ENCODE results near the gene SMAD7. TPM values are rescaled to one million over a fixed set of nuclear protein-coding genes. Genes with fewer than 3 reads are reported as not detected.

Gene SMAD7
- total RNA-seq, 1 donor from 2014 or later: 18.7 TPM

- no peak for DNase-seq
These were observed 56.9 kb downstream of the SMAD7 start for GRCh38 chr18:48893608-48894600.

DNA sequence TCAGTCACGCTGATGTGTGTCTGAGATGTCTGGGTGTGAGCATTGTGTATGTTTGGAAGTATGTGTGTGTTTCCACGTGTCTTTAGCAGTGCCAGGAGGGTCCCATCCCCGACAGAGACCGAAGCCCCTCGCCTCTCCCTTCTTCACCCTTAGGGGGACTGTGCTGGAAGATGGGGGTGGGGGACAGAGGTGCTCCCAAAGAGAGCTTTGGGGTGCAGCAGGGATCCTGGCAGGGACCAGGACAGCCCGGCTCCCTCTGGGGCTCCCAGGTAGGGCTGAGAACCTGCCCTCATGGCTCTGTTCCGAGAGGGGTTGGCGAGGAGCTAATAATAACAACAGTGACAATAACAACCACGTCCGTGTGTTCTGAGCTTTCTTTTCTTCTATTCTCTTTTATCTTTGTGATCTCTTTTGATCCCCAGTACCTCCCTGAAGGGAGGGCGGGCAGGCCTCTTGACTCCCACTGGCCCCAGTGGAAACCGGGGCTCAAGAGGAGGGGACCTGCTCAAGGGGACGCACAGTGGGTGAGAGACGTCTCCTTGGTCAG lies 57.6 kb downstream of the SMAD7 start:
- DNase-seq: no peak

DNA sequence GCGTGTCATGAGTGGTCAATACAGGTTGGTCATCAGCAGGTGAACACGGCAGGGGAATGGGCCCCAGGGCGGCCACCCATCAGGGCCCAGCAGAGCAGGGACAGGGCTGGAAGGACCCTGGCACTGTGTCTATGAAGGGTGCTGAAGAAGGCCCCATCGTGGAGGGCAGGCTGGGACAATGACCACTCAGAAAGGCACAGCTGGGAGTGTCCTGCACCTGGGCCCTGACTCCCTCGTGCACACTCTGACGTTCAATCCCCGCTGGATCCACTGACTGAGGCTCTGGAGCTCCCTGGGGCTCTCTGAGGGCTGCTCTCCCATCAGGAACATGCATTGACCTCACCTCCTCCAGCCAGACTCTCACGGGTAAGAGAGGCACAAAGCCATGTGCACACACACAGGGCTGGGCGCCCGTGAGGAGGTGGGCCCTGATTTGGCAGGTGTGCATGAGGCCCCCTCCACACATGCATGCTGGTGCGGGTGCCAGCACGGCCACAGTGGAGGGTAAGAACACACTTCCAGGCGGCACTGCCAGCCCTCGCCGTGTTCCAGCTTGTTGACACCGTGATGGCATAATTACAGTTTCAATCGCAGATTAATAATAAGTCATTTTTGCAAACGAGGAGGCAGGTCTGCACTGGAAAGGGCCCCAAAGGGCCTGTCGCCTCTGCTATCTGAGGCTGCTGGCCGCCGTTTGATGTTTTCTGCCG lies 58.5 kb downstream of the SMAD7 start:
- DNase-seq: no peak

GRCh38 chr18:48891721-48892120 lies 59.0 kb downstream of the SMAD7 start:
- DNase-seq: no peak

DNA sequence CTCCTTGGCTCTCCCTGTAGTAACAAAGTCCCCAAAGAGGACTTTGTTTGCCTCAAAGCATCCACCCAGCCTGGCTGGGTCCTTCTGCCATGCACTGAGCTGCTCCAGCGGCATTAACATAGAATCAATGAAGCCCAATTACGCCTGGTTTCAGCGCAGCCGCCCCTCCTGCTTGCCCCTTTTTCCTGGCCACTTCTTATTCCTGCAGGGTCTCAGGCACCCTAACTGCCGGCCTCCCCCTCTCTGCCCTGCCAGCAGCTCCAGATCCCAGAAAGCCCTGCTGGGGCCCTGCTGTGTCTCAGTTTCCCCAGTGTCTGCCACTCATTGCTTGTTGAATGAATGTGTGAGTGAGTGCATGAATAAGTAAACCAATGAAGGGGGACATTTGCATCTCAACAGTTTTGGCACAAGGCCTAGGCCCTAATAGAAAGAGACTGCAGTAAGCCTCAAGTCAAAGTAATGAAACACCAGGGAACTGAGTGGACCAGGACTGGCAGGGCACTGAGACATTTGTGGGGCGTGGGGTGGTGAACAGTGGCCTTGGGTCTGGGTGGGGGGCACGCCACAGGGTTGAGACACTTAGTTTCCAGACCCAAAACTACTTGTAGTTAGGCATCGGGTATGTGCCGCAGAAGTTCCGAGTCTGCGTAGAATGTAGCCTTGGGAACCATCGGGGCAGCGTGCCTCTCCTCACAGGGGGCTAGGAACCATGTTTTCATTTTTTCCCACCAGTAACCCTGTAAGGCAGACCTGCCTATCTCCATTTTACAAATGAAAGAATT lies 60.6 kb downstream of the SMAD7 start:
- DNase-seq: no peak

DNA sequence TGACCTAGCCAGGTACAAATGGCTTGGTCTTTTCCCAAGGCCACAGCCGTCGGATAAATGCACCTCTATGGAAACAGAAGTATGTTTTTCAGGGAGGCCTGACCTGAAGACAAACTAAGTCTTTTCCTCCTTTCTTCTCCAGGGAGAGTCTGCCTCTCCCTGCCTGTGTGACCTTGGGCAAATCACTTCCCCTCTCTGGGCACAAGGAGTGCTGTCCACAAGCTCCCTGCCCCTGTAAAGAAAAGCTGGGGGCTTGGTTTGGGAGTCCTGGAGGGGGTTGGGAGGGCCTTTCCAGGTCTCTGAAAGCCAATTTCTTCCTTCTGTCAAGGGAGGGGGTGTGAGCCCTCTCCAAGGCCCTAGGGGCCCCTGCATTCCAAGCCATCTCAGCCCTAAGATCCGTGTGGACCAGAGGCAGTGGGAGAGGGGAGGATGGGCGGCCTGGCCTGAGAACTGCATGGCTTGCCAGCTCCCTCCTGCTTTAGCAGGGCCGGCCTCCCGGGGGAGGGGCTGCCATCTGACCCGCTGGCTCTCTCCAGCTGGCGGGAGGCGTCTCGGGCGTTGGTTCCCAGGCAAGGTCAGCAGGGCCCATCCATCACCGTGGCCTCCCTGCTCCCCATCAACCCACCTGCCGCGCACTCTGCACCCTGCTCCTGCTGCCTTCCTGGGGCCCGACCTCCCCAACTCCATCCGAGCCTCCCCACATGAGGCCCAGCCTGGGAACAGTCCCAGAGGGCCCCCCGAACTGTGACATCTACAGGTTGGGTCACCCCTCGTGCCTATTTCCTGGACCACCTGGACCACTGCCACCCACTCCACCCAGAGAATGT lies 61.4 kb downstream of the SMAD7 start:
- DNase-seq: no peak

DNA sequence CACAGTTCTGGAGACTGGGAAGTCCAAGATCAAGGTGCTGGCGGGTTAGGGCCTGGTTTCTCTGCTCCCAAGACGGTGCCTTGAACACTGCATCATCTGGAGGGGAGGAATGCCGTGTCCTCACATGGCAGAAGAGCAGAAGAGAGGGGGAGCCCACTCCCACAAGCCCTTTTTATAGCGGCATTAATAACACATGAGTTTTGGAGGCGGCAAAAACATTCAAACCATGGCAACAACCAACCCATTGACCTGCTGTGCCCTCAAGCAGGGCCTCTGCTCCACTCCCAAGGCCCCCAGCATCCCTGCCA lies 62.0 kb downstream of the SMAD7 start:
- no peak for DNase-seq

DNA sequence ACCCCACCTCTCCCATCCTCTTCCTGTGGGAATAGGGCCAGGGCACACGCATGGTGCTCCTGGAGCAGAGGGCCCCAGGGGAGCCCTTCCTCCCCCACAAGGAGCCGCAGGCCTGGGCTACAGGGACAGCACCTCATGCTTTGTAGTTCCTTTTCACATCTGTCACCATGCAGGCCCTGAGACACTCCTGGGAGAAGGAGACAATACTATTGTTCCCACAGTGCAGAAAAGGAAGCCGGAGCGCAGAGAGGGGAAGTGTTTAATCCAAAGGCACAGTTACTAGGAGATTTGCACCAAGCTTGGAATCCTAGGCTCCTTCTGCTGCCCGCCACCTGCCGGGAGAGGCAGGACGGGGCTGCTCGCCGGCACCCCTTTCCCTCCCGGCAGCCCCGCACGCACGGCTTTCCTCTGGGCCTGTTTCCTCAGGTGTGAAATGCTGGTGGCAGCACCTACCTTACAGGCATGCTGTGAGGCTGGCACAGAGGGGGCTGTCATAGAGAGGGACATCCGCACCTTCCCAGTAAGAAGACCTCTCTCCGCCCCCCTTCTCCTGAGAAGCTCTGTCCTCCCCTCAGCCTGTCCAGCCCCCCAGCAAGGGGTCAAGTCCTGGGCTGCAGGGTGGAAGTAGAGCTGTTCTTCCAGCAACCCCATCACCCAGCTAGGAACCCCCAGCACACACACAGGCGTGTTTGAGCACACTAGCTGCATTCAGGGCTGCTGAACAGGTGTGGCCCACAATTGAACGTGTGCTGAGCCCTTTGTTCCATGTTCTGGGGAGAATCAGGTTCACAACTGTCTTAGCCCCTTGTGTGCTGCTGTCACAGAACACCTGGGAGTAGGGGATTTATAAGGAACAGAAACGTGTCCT lies 62.6 kb downstream of the SMAD7 start:
- DNase-seq: no peak

GRCh38 chr18:48887294-48887904 lies 63.4 kb downstream of the SMAD7 start:
- no peak for DNase-seq

GRCh38 chr18:48886520-48887293 lies 64.1 kb downstream of the SMAD7 start:
- no peak for DNase-seq

GRCh38 chr18:48885924-48886400 lies 64.8 kb downstream of the SMAD7 start:
- DNase-seq: no peak

DNA sequence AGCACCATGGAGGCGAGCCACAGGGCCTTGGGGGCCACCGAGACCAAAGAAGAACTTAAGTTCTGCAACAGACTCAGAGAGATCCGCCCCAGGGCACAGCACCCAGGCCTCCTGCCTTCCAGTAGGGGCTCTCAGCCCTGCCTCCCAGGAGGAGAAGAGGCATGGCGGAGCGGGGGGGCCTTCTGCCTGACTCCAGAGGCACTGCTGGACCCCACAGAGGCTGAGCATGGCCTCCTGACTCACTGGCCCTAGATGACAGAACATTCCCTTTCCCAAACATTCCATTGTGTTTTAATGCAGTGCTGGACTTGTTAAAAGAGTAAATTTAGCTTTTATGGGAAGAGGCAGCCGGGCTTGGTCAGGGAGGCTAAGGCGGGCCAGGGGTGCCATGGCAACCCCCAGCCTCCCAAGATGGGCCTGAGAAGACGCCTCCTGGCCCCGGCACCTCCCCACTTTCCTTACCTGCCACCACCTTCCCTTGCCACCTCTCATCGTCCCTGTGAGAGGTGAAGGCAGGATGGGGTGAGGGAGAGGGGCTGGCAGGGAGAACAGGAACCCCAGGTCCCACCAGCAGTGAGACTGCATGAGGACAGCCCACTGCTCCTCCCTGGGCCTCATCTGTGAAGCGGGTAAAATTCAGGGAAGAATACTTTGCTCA lies 65.4 kb downstream of the SMAD7 start:
- no peak for DNase-seq

GRCh38 chr18:48884771-48885170 lies 66.0 kb downstream of the SMAD7 start:
- DNase-seq: no peak

- DNase-seq: no peak
These were observed 66.5 kb downstream of the SMAD7 start for GRCh38 chr18:48884306-48884705.

DNA sequence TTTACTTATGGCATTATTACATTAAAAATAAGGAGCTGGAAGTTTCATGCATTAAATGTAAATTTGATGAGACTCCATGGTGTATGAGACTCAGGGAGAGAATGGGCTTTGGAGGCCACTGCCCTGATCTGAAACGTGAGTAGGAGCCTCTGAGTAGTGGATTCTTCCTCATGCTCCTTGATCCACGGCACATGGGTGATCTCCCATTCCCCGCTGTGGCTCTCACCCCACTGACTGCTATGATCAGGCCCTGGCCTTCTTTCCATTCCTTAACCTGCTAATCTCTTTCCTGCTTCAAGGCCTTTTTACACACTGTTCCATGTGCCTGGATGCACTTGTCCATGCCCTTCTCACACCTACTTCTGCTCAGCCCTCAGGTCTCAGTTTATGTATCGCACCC lies 68.4 kb downstream of the SMAD7 start:
- no peak for DNase-seq

DNA sequence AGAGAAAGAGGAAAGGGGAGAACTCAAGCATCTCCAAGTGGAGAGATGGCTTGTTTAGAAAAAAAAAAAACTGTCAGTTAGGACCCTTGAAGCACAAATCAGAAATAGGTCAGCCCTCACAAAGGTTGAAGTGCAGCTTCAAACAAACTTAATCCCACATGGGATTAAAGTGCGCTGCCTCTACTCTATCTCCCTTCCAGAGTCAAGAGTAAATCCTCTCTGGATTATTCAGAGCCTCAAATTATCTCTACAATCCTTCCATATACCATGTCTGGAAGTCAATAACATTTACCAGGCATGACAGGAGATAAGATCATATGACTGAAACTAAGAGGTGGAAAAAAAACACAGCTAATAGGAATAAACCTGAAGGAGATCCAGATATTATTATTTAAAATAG lies 69.8 kb downstream of the SMAD7 start:
- DNase-seq: no peak

GRCh38 chr18:48879008-48879431 lies 71.7 kb downstream of the SMAD7 start:
- DNase-seq: no peak

GRCh38 chr18:48878471-48878870 lies 72.3 kb downstream of the SMAD7 start:
- DNase-seq: no peak

DNA sequence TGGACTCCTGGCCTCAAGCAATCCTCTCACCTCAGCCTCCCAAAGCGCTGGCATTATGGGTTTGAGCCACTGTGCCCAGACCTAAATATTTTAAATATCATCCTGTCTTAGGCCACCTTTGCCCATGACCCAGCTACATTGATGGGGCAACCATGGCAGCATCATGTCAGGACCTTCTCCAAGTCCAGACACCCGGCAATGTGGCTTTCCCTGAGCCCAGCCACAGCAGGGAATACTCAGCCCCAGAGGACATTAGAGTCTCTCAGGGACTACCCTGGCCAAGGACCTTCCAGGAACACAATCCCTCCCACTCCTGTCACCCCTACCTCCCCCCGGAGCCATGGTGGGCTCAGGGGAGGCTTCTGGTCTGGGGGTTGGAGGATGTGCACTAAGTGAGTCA lies 72.8 kb downstream of the SMAD7 start:
- DNase-seq: no peak

All from occipital lobe (tissue), 2 donors.